LNCAP (cell line): ENCODE results near the gene PRPF19.

ENCODE experiments used
- CTCF ChIP-seq: fragments of 450-650 bp; IDR thresholded peaks from 2 replicates; pipeline ENCODE4 v1.5.1; 2017; ENCODE audit warnings: mild to moderate bottlenecking

The PRPF19 gene

GRCh38 chr11:60887556-60887955 lies 18.8 kb downstream of the PRPF19 start:
- TF ChIP-seq CTCF: peak; percentile 58

- TF ChIP-seq CTCF: no peak
These were observed 25.6 kb downstream of the PRPF19 start for GRCh38 chr11:60880643-60881282.

- no peak for TF ChIP-seq CTCF
These were observed 26.3 kb downstream of the PRPF19 start for GRCh38 chr11:60879971-60880588.

GRCh38 chr11:60879104-60879503 lies 27.3 kb downstream of the PRPF19 start:
- no peak for TF ChIP-seq CTCF

- TF ChIP-seq CTCF: no peak
These were observed 27.9 kb downstream of the PRPF19 start for GRCh38 chr11:60878245-60879101.

- TF ChIP-seq CTCF: no peak
These were observed 30.3 kb downstream of the PRPF19 start for GRCh38 chr11:60876168-60876485.

- TF ChIP-seq CTCF: no peak
These were observed 30.8 kb downstream of the PRPF19 start for GRCh38 chr11:60875366-60876167.
